ENCODE results near the gene HSD3B2.

HSD3B2 gene

DNA sequence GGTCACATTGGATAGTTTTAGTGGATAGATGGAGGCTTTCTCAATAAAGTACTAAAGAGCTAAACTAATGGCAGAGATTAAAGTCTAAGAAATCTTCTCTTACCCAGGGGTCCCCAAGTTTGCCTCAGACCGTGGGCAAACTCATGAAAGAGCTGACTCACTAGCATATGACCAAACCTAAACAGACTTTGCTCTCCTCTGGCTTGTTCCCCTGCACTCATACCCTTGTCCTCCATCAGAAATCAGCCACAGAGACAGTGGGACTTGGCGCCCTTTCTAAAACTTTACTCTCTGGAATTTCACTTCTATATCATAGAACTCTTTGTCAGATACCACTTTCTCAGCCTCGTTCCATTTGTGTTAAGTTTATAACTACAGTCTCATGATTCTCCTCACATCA, 17.0 kb upstream of the HSD3B2 start:
- DNase-seq (ENCODE audit: low spot score), result no peak

DNA sequence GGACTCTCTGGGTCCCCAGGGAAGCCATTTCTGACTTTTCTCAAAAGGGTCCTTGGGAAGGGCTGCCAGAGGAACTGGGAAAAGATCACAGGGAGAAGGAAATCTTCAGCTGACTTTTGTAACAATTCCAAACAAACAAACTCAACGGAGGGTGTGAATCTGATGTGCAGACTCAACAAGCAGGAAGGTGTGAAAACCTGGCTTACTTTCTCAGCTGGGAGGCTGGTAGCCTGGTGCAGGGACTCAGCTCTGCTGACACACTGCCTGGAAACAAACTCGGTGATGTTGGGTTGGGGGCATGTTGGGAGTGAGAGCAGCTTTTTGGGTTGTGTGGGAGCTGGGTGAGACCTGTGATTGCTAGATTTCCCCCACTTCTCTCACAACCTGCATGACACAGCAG, 10.2 kb upstream of the HSD3B2 start:
- DNase-seq (ENCODE audit: low spot score), result no peak

DNA sequence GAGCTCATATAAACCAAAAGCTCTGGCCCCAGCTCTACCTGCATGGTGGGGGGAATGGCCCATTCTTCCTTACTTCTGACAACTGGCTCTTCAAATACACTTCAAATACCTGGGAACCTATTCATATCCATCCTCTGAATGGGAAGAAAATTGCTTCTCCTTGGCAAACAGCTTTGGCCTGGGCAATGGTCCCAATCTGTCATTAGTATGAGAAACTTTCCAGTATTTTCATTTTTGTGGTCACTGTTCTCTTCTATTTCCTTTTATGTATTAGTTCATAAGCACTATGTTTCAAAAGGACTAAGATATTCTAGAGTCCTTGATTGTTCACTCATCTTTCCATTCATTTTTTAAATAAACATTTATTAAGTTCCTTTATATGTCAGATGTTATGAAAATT, 5.2 kb upstream of the HSD3B2 start:
- DNase-seq (ENCODE audit: low spot score), result no peak

DNA sequence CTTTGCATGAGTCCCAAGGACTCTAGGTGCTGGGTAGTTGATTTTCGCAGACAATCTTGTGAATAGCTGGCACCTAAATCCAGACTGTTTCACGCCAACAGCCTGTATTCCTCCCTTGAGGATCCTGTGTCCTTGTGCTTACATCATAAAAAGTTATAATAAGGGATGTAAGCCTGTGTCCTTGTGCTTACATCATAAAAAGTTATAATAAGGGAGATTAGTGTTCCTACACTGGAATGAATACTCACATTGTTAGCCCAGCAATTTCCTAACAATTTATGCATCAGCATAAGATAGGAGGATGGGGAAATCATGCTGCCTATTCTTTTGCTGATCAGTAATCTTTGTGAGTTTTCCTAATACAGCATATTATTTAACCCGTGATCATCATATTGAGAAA, 4.0 kb upstream of the HSD3B2 start:
- no peak for DNase-seq (ENCODE audit: low spot score)

DNA sequence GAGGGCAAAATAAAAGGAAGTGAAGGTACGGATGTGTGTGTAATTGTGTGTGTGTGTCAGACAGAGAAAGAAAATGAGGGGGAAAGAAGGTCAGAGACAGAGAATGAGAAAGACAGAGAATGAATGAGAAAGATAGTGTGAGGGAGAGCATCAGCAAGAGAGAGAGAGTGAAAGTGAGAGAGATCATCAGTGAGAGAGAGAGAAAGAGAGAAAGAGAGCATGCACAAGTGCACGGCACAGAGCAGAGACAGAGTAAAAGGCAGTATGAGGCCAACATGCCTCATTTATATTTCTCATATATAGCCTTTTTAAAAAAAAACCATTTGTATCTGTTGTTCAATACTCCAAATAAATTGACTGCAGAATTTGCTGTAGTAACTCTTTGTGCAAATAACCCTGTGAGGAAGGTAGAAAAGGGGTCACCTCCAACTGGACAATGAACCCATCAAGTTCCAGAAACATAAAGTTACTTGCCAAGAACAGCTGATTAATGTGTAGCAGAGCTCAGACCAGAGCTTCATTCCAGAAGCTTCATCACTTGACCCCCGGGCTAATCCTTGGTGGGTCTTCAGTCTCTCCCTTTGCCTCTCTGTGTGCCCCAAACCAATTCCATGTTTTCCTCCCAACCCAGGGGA, 1.2 kb downstream of the HSD3B2 start:
- DNase-seq (ENCODE audit: low spot score), result no peak

DNA sequence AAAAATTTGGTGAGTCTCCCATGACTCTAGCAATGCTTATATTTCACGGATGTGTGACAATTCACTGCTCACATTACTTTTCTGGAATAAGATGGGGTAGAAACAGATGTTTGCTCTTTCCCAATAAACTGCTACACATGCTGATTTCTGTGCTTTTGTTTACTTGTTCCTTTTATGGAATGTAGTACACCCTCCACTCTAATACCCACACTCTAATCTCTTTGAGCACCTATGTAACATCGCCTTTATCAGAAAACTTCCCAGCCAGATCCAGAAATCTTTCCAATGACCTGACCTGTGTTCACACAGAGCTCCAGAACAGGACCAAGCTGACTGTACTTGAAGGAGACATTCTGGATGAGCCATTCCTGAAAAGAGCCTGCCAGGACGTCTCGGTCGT, 4.2 kb downstream of the HSD3B2 start:
- no peak for DNase-seq (ENCODE audit: low spot score)

DNA sequence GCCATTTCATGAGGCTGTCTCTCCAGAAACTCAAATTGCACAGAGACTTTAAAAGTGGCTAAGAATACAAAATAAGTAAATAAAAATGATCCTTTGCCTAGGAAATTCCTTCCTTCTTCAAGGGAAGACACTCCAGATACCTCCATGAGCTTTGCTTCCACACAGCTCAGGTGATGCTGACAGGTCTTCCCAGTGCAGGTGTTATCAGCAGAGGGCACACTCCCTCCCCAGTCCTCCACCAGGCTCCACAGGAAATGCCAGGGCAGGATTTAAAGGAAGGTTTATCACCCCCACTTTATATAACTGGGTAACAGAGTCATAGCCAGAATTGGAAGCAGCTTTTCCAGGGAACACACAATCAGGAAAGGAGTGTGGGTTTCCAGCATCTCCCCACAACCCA, 5.7 kb downstream of the HSD3B2 start:
- DNase-seq (ENCODE audit: low spot score), result no peak

DNA sequence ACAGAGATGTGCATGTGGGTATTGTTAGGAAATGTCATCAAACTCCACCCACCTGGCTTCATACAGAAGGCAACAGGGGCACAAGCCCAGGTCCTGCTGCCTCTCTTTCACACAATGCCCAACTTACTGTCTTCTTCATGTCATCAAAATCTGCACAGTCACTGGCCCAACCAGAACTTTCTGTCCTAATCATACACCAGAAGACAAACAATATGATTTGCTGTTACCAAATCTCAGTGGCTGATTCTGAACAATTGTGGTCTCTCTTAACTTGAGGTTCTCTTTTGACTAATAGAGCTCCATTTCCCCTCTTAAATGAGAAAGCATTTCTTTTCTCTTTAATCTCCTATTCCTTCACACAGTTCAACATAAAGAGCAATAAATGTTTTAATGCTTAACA, 7.7 kb downstream of the HSD3B2 start:
- no peak for DNase-seq (ENCODE audit: low spot score)

DNA sequence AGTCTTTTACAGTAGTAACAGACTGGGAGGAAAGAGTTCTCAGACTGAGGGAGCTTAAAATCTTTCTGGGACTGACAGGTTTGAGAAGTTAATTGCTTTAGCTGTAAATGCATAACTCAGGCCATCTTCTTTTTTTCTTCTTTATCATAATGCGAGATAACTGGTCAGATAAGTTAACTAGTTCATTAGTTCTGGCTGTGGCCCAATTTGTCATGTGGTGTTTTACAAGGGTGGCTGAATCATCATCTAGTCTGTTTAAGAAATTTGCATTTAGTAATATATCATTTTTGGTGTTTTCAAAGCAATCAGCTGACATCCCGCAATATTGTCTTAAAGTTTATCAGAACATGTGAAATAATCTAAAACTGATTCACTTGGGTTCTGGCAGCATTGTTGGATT, 14.0 kb downstream of the HSD3B2 start:
- no peak for DNase-seq (ENCODE audit: low spot score)

DNA sequence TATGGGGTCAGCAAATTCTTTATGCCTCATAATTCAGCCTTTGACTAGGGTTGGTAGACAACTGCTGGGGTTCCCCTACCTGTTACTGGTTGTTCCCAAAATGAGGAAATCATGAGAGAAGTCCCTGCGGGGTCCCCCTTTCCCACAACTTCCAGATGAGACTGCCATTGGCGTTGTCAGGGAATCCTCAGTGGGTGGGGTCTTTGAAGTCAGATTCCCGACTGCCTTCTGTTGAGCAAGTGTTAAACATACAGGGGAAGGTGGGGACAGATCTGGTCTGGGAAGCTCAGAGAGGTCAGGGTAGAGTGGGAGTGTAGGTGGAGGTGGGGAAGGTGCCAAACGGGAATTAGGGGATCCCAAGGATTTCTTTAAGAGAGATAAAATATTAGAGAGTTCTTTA, 14.7 kb downstream of the HSD3B2 start:
- no peak for DNase-seq (ENCODE audit: low spot score)

DNA sequence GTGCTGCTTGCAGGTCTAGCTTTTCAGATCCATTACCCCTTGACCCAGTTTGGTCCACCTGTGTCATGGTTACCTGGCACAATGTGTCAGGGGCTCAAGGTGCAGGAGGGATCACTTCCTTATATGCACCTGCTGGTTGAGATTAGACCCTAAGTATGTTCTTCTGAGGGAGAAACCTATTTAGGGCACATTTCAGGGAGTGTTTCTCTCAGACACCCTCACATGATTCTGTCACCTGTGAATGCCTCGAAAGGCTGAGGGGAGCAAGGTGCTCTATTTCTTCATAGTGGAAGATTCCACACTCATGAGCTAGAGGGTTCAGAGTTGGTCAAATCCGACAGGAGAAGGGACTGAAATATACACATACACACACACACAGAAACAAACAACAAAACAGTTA, 15.5 kb downstream of the HSD3B2 start:
- no peak for DNase-seq (ENCODE audit: low spot score)

DNA sequence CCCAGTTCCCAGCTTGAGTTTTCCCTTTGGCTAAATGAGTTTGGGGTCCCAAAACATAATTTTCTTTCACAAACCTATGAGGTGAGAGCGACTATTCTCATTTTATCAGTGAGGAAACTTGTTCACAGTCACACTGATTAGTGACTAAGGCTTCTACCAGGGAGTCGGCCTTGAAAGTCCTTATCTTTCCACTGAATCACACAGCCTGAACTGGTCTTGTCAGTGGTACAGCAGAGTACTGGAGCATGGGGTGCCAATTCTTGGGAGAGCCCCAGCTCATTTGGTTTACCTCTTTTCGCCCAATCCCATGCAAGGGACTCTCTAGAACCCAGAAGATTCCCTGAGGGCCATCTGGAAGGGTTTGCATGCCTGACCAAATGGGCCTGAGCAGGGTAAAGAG, 16.9 kb downstream of the HSD3B2 start:
- no peak for DNase-seq (ENCODE audit: low spot score)

DNA sequence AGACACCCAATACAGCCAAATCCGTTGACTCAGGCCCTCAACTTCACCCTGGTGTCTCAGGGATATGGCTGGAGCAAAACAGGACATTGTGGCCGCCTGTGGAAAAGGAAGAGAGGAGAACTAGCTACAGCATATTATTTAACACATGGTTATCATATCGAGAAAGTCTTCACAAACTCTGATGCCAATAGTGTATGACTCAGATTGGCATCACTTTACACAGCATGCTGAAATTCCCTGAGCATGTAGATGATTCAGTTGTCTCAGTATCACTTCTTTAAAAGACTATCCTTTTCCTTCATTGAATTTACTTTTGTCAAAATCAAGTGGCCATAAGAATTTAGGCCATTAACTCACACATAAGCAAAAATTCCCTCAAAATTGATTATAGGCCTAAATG, 20.1 kb downstream of the HSD3B2 start:
- no peak for DNase-seq (ENCODE audit: low spot score)

DNA sequence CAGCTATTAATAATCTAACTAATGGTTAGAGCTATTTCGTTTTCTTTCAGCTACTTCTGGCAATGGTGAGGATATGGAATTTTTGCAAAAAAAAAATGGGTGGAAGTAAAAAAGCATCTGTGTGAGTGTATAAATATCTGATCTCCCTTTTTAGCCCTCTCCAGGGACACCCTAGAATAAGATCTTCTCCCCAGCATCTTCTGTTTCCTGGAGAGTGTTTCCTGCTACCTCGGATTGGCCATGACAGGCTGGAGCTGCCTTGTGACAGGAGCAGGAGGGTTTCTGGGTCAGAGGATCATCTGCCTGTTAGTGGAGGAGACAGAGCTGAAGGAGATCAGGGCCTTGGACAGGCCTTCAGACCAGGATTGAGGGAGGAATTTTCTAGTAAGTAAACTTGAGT, 23.8 kb downstream of the HSD3B2 start:
- no peak for DNase-seq (ENCODE audit: low spot score)

DNA sequence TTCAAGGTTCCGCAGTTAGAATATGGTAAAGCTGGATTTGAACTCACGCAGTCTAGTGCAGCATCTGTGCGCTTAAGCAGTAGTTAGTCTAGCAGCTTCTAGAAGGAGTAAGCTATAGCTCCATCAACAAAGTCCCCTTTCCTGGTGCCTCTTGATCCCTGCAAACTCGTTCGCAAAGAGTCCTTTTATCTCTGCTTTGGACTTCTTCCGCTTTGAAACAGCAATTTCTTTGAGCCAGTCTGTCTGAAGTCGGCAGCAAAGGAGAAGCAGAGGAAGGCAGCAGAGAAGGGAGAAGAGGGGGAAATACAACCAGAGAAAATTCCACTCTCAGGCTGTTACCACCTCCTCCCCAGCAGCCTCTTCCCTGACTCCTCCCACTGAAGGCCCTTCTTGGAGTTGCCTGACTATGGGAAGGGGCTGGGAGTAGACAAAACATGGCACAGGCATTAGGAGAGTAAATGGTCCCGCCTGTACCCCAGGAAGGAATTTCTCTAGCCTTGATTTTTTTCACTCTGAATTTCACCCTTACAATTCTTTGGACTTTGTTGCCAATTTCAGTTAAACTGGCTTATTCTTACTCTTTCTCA, 25.9 kb downstream of the HSD3B2 start:
- DNase-seq (ENCODE audit: low spot score), result no peak

DNA sequence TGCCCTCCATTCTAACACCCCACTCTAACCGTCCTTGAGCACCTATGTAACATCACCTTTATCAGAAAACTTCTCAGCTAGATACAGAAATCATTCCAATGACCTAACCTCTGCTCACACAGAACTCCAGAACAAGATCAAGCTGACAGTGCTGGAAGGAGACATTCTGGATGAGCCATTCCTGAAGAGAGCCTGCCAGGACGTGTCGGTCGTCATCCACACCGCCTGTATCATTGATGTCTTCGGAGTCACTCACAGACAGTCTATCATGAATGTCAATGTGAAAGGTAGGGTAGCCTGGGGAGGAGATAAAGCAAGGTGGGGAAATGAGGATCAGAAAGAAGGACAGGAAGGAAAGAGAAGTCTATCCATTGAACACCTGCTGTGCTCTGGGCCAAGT, 27.8 kb downstream of the HSD3B2 start:
- DNase-seq (ENCODE audit: low spot score), result no peak

DNA sequence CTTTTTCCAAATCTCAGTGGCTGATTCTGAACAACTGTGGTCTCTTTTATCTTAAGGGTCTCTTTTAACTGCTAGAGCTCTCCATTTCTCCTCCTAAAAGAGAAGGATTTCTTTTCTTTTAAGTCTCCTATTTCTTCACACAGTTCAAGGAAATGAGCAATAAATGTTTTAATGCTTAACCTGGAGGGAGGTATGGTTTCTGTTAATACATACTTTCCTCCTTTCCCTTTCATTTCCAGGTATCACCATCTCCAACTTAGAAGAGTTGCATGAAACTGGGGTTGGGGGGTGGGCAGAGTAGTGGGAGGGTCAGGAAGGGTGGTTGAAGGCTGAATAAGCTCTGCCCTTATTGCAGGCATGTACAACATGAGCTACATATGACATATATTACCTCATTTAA, 31.4 kb downstream of the HSD3B2 start:
- no peak for DNase-seq (ENCODE audit: low spot score)

DNA sequence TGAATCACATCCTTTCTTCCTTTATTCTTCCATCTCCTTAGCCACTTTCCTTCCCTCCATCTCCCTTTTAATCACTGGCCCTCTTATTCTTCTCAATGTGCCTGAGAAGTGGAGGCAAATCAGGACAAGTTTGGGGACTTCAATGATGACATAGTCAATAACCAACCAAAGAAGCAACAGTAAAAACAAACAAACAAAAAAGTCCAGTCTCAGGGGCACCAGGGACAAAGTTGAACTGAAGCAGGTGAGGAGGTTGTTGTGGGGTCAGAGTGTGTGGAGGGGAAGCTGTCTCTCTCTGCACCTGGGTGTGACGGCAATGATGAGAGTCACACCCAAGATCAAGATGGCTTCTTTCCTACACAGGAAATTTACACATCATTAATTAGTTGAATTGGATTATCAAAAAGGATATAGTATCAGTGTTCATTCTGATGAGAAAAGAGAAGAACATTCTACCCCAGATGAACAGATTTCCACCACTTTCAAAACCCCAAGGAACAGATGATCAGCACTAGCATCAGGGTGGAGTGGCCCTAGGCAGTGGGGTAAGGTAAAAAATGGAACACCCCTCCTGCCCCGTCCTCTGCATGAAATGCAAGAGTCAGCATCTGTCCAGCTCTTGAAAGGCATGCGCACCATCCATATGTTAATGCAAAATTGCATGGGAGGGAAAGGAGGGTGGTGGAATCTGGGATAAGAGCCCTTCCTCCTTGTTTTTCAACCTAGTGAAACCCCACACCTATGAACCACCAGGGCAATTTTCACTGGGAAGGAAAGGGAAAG, 32.6 kb downstream of the HSD3B2 start:
- DNase-seq (ENCODE audit: low spot score), result no peak

DNA sequence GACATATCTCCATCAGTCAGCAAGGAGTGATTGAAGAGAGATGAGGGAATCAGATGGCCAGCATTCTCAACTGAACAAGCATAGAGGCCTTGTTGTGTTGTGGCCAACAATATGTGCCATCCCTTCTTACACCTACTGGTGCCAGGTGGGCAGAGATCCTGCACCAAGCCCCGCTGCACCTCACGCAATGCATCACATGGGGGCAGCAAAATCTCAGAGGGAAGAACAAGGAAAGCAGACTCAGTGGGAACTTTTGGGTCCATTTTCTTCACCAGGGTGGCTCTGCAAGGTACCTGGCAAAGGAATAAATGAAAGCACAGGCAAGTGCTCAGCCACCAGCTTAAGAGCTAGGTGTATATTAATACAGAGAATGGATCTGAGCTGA, 33.2 kb downstream of the HSD3B2 start:
- DNase-seq (ENCODE audit: low spot score), result no peak

DNA sequence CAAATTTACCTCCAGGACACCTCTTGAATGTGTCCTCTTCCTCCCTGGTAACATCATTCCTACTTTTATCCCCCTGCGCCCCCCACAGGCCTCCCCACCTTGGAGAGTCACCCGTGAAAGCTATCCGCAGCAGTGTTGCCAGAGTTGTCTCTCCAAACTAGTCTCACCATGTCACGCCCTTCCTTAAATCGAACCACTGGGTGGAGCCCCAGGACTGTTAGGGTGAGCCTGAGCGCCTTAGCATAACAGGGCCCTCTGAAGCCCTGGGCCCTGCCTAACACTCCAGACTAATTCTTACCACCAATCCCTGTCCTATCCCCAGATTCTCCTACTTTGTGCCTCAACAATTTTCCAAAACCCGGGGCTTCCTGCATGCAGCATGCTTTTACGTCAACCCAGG, 35.0 kb downstream of the HSD3B2 start:
- DNase-seq (ENCODE audit: low spot score), result no peak

DNA sequence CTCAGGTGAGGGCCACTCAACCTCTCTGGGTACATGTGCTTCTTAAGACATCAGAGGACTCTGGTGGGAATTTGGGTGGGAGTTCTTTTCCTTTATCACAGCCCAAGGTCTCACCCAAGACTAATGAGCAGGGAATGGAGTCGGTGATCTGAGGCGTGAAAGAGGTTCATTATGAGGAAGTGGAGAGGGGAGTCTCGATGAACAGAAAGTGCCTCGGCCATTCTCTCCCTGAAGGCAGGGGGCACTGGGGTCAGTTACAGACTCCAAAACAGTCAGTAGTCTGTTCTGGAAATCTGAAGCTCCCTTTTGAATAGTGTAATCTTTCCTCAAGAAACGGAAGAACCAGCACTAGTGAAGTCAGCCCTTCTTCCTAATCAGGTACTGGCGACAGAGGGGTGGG, 36.2 kb downstream of the HSD3B2 start:
- no peak for DNase-seq (ENCODE audit: low spot score)

DNA sequence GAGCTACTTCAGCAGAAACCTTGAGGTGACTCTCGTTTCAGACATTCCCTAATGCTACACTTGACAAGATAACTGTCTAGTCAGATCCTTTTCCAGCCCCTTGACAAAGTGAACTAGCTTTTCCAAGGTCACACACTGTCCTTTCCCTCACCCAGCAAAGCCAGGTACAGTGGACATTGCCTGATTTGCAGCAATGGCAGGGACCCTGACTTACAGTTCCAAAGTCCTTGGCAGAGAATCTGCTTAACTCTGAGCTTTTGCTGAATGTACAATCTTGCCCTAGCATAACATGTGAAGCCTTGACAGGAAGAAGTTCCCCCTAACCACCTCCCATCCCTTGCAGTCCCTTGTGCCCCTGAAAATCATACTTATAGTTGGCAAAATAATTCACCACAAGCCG, 37.1 kb downstream of the HSD3B2 start:
- no peak for DNase-seq (ENCODE audit: low spot score)

DNA sequence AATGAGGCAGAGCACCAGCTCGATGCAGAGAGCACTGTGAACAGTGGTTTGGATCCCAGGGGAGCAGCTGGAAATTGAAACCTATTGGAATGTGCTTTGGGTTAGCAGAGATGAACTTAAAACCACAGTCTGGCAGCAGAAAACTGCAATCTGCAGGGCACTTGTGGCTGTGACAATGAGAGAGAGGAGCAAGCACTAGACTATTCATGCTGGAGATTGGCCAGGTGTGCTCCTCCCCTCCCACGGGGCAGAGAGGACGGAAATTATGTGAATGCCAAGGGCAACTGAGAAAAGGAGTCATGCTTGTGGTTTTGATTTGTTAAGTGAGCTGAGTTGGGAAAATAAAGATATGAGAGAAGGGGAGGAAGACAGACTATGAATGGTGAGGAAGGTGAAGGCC, 38.1 kb downstream of the HSD3B2 start:
- no peak for DNase-seq (ENCODE audit: low spot score)

DNA sequence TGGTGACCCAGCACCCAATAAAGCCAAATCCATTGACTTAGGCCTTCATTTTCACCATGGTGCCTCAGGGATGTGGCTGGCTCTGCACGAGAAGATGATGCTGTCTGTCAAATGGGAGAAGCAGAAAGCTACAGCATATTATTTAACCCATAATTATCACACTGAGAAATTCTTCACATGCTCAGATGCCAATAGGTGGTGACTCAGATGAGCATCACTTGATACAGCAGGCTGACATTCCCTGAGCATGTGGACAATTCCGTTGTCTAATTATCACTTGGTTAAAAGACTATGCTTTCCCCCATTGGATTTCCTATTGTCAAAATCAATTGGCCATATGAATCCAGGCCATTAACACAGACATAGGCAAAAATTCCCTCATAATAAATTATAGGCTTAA, 48.0 kb downstream of the HSD3B2 start:
- DNase-seq (ENCODE audit: low spot score), result no peak
